H54 (cell line): ENCODE results near the gene KIF18A.
"Not testable (repeated sequence)": the region's sequence is repeated elsewhere in the genome, so short reads cannot be mapped to it uniquely, and the experiment has no call there.

Experiments
- DNase-seq: peaks from one replicate; pipeline ENCODE4 v3.0.0; 2011; ENCODE audit warnings: low spot score, mixed read lengths; ENCODE audit not compliant: insufficient read length
- FAIRE-seq: peaks from 3 replicates; lab custom pipeline; 2011; peaks lifted over from hg19 to GRCh38; lab: Jason Lieb, UNC
- POLR2A ChIP-seq: IDR thresholded peaks from 2 replicates; pipeline ENCODE4 v1.6.1; 2011; ENCODE audit warnings: low read depth, mild to moderate bottlenecking, low read length

The KIF18A gene

GRCh38 chr11:28099715-28100114 is 8.2 kb downstream of the KIF18A start:
- DNase-seq: no peak
- peak; percentile 48 for FAIRE-seq
- no peak for TF ChIP-seq POLR2A

DNA sequence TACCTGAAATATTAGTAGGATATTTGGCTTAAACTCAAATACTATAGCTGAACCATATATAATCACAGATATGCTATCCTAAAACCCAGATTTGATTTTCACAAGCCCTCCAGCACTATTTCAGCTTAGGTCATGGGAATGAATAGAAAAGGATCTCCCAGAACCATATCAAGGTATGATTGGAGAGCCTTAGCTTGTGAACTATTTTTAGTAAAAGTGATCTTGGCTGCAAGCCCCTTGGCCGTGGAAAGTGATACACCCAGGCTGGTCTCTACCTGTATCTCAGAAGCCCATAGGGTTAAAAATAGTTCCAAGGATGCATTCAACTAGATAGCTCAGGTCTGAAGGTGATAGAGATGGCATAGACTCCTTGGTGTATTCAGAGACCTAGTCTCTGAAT is 9.7 kb downstream of the KIF18A start:
- no peak for DNase-seq
- no peak for FAIRE-seq
- TF ChIP-seq POLR2A: no peak

DNA sequence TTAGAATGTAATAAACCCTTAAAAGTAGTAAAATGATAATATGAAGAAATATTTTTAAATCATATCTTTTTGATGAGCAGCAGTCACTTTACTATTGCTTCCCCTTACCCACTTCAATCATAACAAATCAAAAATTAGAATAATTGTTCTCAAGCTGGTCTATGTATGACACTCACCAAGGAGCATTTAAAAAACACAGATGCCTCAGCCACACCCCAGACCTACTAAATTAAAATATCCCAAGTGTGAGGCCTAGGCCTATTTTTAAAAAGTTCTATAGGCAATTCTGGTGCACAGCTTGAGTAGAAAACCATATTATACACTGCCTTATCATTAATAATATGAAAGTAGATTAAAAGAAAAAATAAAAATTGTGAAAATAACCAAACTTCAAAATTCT is 15.2 kb downstream of the KIF18A start:
- FAIRE-seq (no peak), DNase-seq (no peak)
- no peak for TF ChIP-seq POLR2A

GRCh38 chr11:28090052-28090749 is 17.8 kb downstream of the KIF18A start:
- DNase-seq (no peak), FAIRE-seq (peak; percentile 64)
- TF ChIP-seq POLR2A: no peak

- TF ChIP-seq POLR2A: no peak
- FAIRE-seq: peak; percentile 87
- no peak for DNase-seq
These were observed 18.6 kb downstream of the KIF18A start for GRCh38 chr11:28089378-28089777.

DNA sequence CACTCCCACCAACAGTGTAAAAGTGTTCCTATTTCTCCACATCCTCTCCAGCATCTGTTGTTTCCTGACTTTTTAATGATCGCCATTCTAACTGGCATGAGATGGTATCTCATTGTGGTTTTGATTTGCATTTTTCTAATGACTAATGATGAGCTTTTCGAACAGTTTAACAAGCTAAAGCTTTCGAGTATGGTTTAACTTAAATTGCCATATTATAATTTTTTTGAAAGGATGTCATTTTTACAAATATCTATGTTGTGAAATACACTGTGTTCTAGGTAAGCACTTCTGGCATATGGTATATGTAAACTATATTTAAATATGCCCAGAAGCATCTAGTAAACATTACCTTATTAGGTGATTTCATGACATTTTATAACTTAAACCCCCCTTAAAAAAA is 20.3 kb downstream of the KIF18A start:
- DNase-seq, FAIRE-seq: not testable (repeated sequence)

GRCh38 chr11:28087192-28087591 is 20.8 kb downstream of the KIF18A start:
- not testable (repeated sequence) for FAIRE-seq, DNase-seq

GRCh38 chr11:28086569-28086968 is 21.4 kb downstream of the KIF18A start:
- FAIRE-seq (no peak), DNase-seq (no peak)
- no peak for TF ChIP-seq POLR2A

DNA sequence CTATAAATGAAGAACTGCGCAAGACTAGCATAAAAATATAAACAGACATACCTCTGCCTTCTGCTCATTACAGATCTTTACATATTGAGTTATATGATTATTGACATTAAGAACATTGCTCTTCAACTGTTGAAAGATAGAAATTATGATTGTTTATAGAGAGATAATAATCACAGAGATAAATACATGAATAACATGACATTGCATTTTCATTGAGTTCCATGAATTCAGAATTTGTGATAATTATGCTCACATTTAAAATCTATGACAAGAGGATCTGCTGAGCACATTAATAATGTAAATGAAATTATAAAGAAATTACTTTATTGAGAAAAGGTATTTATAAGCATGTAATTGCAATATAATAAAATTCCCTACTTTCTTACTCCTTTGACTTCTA is 24.8 kb downstream of the KIF18A start:
- TF ChIP-seq POLR2A: no peak

GRCh38 chr11:28077521-28077920 is 30.4 kb downstream of the KIF18A start:
- FAIRE-seq (no peak), DNase-seq (no peak)
- no peak for TF ChIP-seq POLR2A

More for the DNA sequence above, 24.8 kb downstream of the KIF18A start:
- no peak for FAIRE-seq
- DNase-seq: no peak

DNA sequence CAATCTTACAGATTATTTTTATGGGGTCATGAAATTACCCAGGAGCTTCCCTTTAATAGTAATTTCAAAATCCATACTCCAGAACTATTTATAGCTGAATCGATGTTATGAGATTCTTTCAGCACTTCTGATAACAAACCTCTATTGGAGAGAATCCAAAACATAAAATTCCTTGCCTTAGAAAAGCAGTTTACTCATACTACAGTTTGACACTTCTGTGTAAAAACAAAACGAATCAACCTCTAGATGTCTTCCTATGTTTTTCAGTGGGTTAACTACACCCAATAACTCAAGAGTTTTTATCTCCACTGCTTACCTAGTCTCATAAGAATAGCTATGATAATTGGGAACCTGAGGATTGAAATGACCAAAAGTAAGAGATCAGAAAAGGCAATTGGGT is 35.6 kb downstream of the KIF18A start:
- TF ChIP-seq POLR2A: no peak
- FAIRE-seq (peak; percentile 89), DNase-seq (no peak)

- no peak for TF ChIP-seq POLR2A
- DNase-seq: no peak
- FAIRE-seq: no peak
These were observed 36.7 kb downstream of the KIF18A start for GRCh38 chr11:28071305-28071704.

GRCh38 chr11:28058333-28058732 is 49.6 kb downstream of the KIF18A start:
- FAIRE-seq (no peak), DNase-seq (no peak)
- TF ChIP-seq POLR2A: no peak

DNA sequence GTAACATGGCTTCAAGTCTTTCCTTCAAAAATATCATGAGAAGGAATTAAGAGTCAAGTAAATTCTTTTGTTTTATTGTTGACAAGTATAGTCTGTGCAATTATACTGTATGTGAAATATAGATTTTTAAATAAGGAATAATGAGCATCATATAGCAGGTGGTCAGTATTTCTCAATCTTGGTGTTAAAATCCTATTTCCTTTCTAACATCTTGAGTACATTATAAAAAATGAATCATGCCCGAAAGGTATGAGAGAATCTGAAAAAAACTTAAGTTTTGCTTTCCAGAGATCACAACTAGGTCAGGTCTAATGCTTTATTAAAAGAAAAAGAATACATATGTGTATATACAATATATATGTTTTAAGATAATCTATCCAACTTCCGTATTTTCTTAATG is 53.1 kb downstream of the KIF18A start:
- no peak for DNase-seq
- no peak for TF ChIP-seq POLR2A
- FAIRE-seq: no peak
